Fibroblast of villous mesenchyme (primary cell): ENCODE results near the gene WARS2. TPM values are rescaled to one million over a fixed set of nuclear protein-coding genes. Genes with fewer than 3 reads are reported as not detected.
A peak's percentile ranks its signal among the peaks of the same experiment; 100 is the strongest.

Source experiments
- DNase-seq: peaks from one replicate; pipeline ENCODE4 v3.0.0-alpha.2; 2010; ENCODE audit warnings: low read depth
- H3K4me3 ChIP-seq: 2 replicates; pipeline ENCODE4 v1.5.1; 2011; ENCODE audit warnings: low read depth, mild to moderate bottlenecking, low read length
- CTCF ChIP-seq: IDR thresholded peaks from 2 replicates; pipeline ENCODE4 v1.5.1; 2012; ENCODE audit warnings: low read depth, mild to moderate bottlenecking, low read length; ENCODE audit not compliant: insufficient read depth
- total RNA-seq: library from RNA; depleted of rRNA; stranded (reverse); fragments of >200 nt; gene quantifications from 2 replicates; pipeline ENCODE4 v1.2.3, GENCODE V29; 2012

Gene WARS2
- total RNA-seq = 20.3 TPM in 2 replicates

- no peak for TF ChIP-seq CTCF
- H3K4me3 ChIP-seq = peak within 1 kb of the TSS; percentile 90
- DNase-seq = peak; percentile 99
Observed at GRCh38 chr1:119140177-119141019, at the start of gene WARS2. WARS2 (minus strand) TSS chr1:119140653; CDS start chr1:119140644, 9 bp downstream.

DNA sequence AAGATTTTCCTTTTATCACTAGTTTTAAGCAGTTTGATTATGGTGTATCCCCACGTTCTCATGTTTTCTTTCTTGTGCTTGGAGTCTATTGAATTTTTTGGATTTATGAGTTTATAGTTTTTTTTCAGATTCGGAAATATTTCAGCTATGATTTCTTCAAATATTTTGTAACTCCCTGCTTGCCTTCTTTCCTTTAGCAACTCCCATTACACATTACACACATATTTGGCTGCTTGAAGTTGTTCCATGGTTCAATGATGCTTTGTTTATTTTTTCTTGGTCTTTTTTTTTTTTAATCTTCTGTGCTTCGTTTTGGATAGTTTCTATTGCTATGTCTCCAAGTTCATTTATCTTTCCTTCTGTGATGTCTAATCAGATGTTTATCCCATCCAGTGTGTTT is 48.5 kb upstream of the WARS2 start:
- peak; percentile 63 for DNase-seq
- H3K4me3 ChIP-seq = no peak overlapping the region
- TF ChIP-seq CTCF = no peak

DNA sequence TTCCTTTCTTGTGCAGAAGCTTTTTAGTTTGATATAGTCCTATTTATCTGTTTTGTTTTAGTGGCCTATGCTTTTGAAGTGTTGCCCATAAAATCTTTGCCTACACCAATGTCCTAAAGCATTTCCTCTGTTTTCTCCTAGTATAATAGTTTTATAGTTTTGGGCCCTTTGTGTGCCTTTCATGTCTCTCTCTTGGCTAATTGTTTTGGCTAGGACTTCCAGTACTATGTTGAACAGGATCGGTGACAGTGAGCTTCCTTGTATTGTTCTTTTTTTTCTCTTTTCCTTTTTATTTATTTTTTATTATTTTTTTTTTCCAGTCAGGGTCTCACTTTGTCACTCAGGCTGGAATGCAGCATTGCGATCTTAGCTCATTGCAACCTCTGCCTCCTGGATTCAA is 47.0 kb upstream of the WARS2 start:
- DNase-seq = no peak
- TF ChIP-seq CTCF = no peak
- no peak overlapping the region for H3K4me3 ChIP-seq

- no peak for TF ChIP-seq CTCF
- no peak overlapping the region for H3K4me3 ChIP-seq
- no peak for DNase-seq
Observed at GRCh38 chr1:119186471-119186870, 46.0 kb upstream of the WARS2 start.

DNA sequence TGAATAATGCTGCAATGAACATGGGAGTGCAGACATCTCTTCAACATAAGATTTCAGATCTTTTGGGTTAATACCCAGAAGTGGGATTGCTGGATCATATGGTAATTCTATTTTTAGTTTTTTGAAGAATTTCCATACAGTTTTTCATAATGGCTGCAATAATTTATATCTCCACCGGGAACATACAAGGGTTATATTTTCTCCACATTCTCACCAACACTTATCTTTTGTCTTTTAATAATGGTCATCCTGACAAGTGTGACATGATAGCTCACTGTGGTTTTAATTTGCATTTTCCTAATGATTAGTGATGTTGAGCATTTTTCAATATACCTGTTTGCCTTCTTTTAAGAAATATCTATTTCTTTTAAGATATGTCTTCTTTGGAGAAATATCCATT is 44.5 kb upstream of the WARS2 start:
- H3K4me3 ChIP-seq = no peak overlapping the region
- DNase-seq = no peak
- no peak for TF ChIP-seq CTCF

- no peak for TF ChIP-seq CTCF
- no peak overlapping the region for H3K4me3 ChIP-seq
- DNase-seq = no peak
Observed at GRCh38 chr1:119181218-119181617, 40.8 kb upstream of the WARS2 start.
